Left lung (tissue), 10 donors: Measurements from ENCODE around the gene TAOK2. TPM values are rescaled to one million over a fixed set of nuclear protein-coding genes. Genes with fewer than 3 reads are reported as not detected.

Experiments
- ATAC-seq: fragments of 200-7000 bp; cut with Tn5 transposase; one replicate; pipeline ENCODE4 v1.9.1; 2020; ENCODE audit warnings: moderate library complexity
- DNase-seq, 4 donors: peaks; one replicate each; pipeline ENCODE4 v3.0.0-alpha.2; 2013 to 2020
- H3K27ac ChIP-seq, 2 donors: fragments of 200-600 bp; sonication (generic) in 1 of 2; one replicate each; pipeline versions ENCODE4 v1.5.0 to v1.8.0; 2020 to 2021
- H3K27me3 ChIP-seq, 2 donors: fragments of 200-600 bp; sonication (generic) in 1 of 2; one replicate each; pipeline versions ENCODE4 v1.5.0 to v1.8.0; 2020 to 2021
- H3K36me3 ChIP-seq, 2 donors: fragments of 200-600 bp; sonication (generic) in 1 of 2; one replicate each; pipeline versions ENCODE4 v1.5.0 to v1.8.0; 2020 to 2021
- H3K4me1 ChIP-seq, 2 donors: fragments of 200-600 bp; one replicate each; pipeline ENCODE4 v1.8.0; 2021
- H3K4me3 ChIP-seq, 2 donors: fragments of 200-600 bp; sonication (generic) in 1 of 2; one replicate each; pipeline versions ENCODE4 v1.5.0 to v1.8.0; 2020 to 2021; ENCODE audit warnings: mild to moderate bottlenecking in 1 of 2
- H3K9me3 ChIP-seq, 2 donors: fragments of 200-600 bp; sonication (generic) in 1 of 2; one replicate each; pipeline versions ENCODE4 v1.5.0 to v1.8.0; 2020 to 2021
- CTCF ChIP-seq, 2 donors: fragments of 200-600 bp; sonication (generic) in 1 of 2; IDR thresholded peaks; one replicate each; pipeline versions ENCODE4 v1.5.0 to v1.8.0; 2021; ENCODE audit warnings: antibody characterized with exemption in 2 of 2
- intact Hi-C, 2 donors: fragments of 100-400 bp; cut with DNase I; formaldehyde crosslinking; loops; one replicate each; pipeline versions ENCODE4 v1.11.2 to v1.14.2; 2022
- polyA plus RNA-seq, 6 donors: library from polyadenylated mRNA; unstranded; fragments of 120-200 nt; gene quantifications; one replicate each; pipeline ENCODE4 v1.2.1, GENCODE V29; 2013; ENCODE audit not compliant: insufficient read length in 6 of 6
- total RNA-seq, 2 donors: library from RNA; stranded (reverse); fragmentation: NEBNext Ultra II Directional; extraction: Animal tissue kit (Norgen Biotek cat#: 25700); gene quantifications; one replicate each; pipeline ENCODE4 v1.2.1, GENCODE V29; 2021
- donor health status: DM: no; HTN: yes; CAD: no.
- donor health status: DM: no; HTN: no; CAD: no.

Gene TAOK2
- total and polyA plus RNA-seq, 8 donors = 47.5 to 71.4 (median 57.4) TPM

GRCh38 chr16:30030011-30030685 is 56.5 kb downstream of the TAOK2 start:
- intact Hi-C loops = no loop called here
- peaks cover 0 to 9% of the 10 kb centered on the region in 2 donors for H3K4me1 ChIP-seq
- no peak overlapping the region for H3K4me3 ChIP-seq
- TF ChIP-seq CTCF (IDR thresholded peaks at IDR 0.05) = no peak
- no peak overlapping the region for H3K27ac ChIP-seq
- no peaks in the 10 kb centered on the region for H3K9me3 ChIP-seq
- DNase-seq (no peak), ATAC-seq (no peak)
- H3K36me3 ChIP-seq = no peaks in the 10 kb centered on the region
- H3K27me3 ChIP-seq = peaks cover 34 to 100% of the 10 kb centered on the region in 2 donors

DNA sequence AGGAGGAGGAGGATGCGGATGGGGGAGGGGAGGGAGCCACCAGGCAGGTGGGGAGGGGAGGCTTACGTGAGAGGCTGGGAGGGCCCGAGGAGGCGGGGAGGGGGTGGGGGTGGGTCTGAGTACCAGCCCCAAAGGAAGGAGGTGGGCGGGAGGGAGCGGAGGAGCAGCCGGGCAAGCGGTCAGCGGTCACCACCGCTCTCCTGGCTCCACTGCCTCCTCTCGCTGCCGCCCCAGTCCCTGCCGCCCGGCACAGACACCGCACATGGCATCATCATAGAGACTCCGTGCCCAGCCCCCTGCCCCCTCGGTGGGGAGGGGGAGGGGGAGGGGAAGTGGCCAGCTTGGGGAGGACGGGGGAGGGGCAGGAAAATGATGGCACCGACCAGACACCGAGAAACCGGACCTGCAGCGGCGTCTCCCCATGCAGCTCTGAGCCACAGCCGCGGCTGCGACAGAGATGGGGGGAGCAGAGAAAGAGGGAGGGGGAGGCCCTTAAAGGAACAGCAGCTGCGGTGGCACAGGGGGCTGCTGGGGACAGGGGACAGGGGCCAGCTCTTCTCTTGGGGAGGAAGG is 57.3 kb downstream of the TAOK2 start, which contains the start of gene TLCD3B:
Gene TLCD3B, minus strand, starts transcription at position 431 of the 573 bp plus-strand sequence. CDS start 744 bp downstream, outside the sequence.
- peaks cover 34 to 100% of the 10 kb centered on the region in 2 donors for H3K27me3 ChIP-seq
- H3K27ac ChIP-seq = no peak within 1 kb of the TSS
- no peak for TF ChIP-seq CTCF (IDR thresholded peaks at IDR 0.05)
- H3K9me3 ChIP-seq = no peaks in the 10 kb centered on the region
- intact Hi-C loops = no loop called here
- no peaks in the 10 kb centered on the region for H3K36me3 ChIP-seq
- H3K4me3 ChIP-seq = no peak within 1 kb of the TSS
- ATAC-seq = no peak
- DNase-seq = peak in 1 of 4 donors; percentile 76
- peaks cover 0 to 9% of the 10 kb centered on the region in 2 donors for H3K4me1 ChIP-seq

DNA sequence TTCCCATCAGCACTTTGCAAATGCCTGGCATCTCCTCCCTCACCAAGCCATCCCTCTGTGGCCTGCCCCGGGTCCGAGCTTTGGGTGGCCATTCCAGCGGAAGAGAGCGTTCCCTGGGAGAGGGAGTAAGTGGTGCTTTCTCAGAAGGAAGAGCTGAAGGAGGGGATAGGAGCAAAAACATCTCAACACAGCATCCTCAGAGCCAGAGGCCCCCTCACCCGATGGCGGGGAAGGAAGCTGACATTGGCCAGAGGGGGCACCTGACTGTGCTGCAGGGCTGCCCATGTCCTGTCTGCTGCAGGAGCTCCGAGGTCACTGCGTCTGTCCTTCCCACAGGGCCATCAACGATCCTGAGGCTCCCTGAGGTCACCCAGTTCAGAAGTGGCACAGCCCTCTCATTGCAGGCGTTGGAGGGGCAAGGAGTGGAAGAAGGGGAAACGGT is 57.8 kb downstream of the TAOK2 start:
- peaks cover 34 to 97% of the 10 kb centered on the region in 2 donors for H3K27me3 ChIP-seq
- TF ChIP-seq CTCF (IDR thresholded peaks at IDR 0.05) = no peak

DNA sequence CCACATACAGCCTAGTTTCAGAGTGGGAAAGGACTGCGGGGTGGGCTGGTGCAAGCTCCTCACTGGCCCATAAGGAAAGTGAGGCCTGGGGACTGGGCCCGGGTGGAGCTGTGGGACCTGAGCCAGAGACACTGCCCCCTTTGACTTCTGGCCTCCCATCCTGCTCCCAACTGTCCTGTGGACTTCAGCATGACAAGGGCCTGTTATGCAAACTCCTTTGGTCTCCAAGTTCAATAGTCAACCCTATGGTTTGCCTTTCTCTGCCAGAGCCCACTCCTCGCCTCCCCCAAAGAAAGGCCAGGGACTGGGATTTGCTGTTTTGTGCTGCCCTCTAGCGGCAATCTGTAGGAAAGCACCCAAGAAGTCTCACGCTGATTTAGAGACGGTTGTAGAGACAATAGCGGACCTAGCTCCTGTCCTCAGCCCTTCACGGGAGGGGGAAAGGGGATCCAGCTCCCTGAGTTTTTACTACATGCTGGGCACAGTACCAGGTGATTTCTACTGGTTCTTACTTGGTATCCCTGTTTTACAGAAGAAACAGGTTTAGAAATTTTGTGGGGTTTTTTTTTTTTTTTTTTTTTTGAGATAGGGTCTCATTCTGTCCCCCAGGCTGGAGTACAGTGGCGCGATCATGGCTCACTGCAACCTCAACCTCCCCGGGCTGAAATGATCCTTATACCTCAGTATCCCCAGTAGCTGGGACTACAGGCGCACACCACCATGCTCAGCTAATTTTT is 58.6 kb downstream of the TAOK2 start:
- peak; percentile 72 for ATAC-seq
- no peak overlapping the region for H3K4me3 ChIP-seq
- H3K36me3 ChIP-seq = no peaks in the 10 kb centered on the region
- peaks cover 34 to 89% of the 10 kb centered on the region in 2 donors for H3K27me3 ChIP-seq
- no peaks in the 10 kb centered on the region for H3K9me3 ChIP-seq
- peaks cover 0 to 9% of the 10 kb centered on the region in 2 donors for H3K4me1 ChIP-seq
- intact Hi-C loops = no loop called here
- no peak overlapping the region for H3K27ac ChIP-seq
- DNase-seq = peak in 3 of 4 donors; percentile 6 to 50 (median 24)
- peak; percentile 61 to 77 for TF ChIP-seq CTCF (IDR thresholded peaks at IDR 0.05)

More for the DNA sequence above, 57.8 kb downstream of the TAOK2 start:
- Histone ChIP-seq H3K4me1 (peaks cover 0 to 9% of the 10 kb centered on the region in 2 donors), H3K36me3 (no peaks in the 10 kb centered on the region), H3K27ac (no peak overlapping the region), H3K9me3 (no peaks in the 10 kb centered on the region), H3K4me3 (no peak overlapping the region)
- ATAC-seq = no peak
- peak in 1 of 4 donors; percentile 30 for DNase-seq
- intact Hi-C loops = no loop called here

DNA sequence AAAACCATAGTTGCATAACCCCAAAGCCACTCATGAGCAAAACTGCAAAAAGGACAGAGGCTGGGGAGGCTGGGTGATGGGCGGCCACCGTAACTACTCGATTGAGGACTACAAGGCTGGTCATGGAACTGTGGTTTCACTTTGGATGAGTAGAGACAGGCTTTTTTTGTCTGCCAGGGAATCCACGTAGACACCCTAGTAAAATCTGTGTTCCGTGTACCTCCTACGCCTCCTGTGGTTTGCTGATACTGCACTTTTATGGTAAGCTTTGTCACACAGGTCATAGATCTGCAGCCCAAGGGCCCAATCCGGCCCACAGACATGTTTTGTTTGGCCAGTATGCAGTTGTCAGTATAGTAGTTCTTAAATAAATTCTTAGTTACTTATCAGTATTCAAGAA is 59.6 kb downstream of the TAOK2 start:
- peaks cover 0 to 9% of the 10 kb centered on the region in 2 donors for H3K4me1 ChIP-seq
- no peak overlapping the region for H3K4me3 ChIP-seq
- H3K36me3 ChIP-seq = no peaks in the 10 kb centered on the region
- TF ChIP-seq CTCF (IDR thresholded peaks at IDR 0.05) = no peak
- H3K27ac ChIP-seq = no peak overlapping the region
- ATAC-seq = no peak
- DNase-seq = peak in 1 of 4 donors; percentile 13
- H3K27me3 ChIP-seq = peaks cover 34 to 79% of the 10 kb centered on the region in 2 donors
- intact Hi-C loops = no loop called here
- no peaks in the 10 kb centered on the region for H3K9me3 ChIP-seq
